Mesothelial cell of epicardium (in vitro differentiated cells): Measurements from ENCODE around the gene LY6G6F. TPM values are rescaled to one million over a fixed set of nuclear protein-coding genes. Genes with fewer than 3 reads are reported as not detected.

Experiments
- DNase-seq, 2 experiments: peaks; one replicate each; pipeline ENCODE4 v3.0.0; 2021; ENCODE audit warnings: low spot score in 2 of 2; ENCODE audit not compliant: unreplicated experiment in 2 of 2
- H3K27ac Mint-ChIP-seq: 2 replicates; pipeline ENCODE4 v1.8.0; 2021; ENCODE audit warnings: mixed read lengths
- H3K27me3 Mint-ChIP-seq: 2 replicates; pipeline ENCODE4 v1.8.0; 2021; ENCODE audit warnings: low read depth, mixed read lengths
- H3K36me3 Mint-ChIP-seq: 2 replicates; pipeline ENCODE4 v1.8.0; 2021; ENCODE audit warnings: mixed read lengths
- H3K4me1 Mint-ChIP-seq: 2 replicates; pipeline ENCODE4 v1.8.0; 2021; ENCODE audit warnings: mixed read lengths
- H3K4me3 Mint-ChIP-seq: 2 replicates; pipeline ENCODE4 v1.8.0; 2021; ENCODE audit warnings: mild to moderate bottlenecking, moderate library complexity, mixed read lengths
- H3K9me3 Mint-ChIP-seq: 2 replicates; pipeline ENCODE4 v1.8.0; 2021; ENCODE audit warnings: mixed read lengths
- CTCF ChIP-seq: fragments of 200-600 bp; sonication (generic); IDR thresholded peaks from one replicate; pipeline ENCODE4 v1.5.0; 2021; ENCODE audit warnings: antibody characterized with exemption; ENCODE audit not compliant: unreplicated experiment
- total RNA-seq: library from RNA; stranded (reverse); gene quantifications from 3 replicates; pipeline ENCODE4 v1.2.1, GENCODE V29; 2021

Gene LY6G6F
- total RNA-seq, 1 donor from 2014 or later, result not detected

GRCh38 chr6:31693535-31693934 is 13.1 kb upstream of the LY6G6F start:
- H3K36me3 Mint-ChIP-seq, result peaks cover 24% of the 10 kb centered on the region
- peaks cover 15% of the 10 kb centered on the region for H3K4me1 Mint-ChIP-seq
- DNase-seq, result no peak
- H3K27me3 Mint-ChIP-seq, result no peaks in the 10 kb centered on the region
- no peak overlapping the region for H3K4me3 Mint-ChIP-seq
- TF ChIP-seq CTCF, result no peak
- no peaks in the 10 kb centered on the region for H3K9me3 Mint-ChIP-seq
- H3K27ac Mint-ChIP-seq, result no peak overlapping the region

- TF ChIP-seq CTCF, result no peak
- peaks cover 25% of the 10 kb centered on the region for H3K4me1 Mint-ChIP-seq
- DNase-seq, result no peak
- peaks cover 14% of the 10 kb centered on the region for H3K36me3 Mint-ChIP-seq
- H3K27ac Mint-ChIP-seq, result peak overlapping the region; percentile 36
- H3K27me3 Mint-ChIP-seq, result no peaks in the 10 kb centered on the region
- H3K9me3 Mint-ChIP-seq, result no peaks in the 10 kb centered on the region
- no peak overlapping the region for H3K4me3 Mint-ChIP-seq
These were observed 9.1 kb upstream of the LY6G6F start for GRCh38 chr6:31697555-31697954.

- no peaks in the 10 kb centered on the region for H3K27me3 Mint-ChIP-seq
- DNase-seq, result no peak
- H3K4me1 Mint-ChIP-seq, result peaks cover 28% of the 10 kb centered on the region
- H3K4me3 Mint-ChIP-seq, result peak overlapping the region; percentile 97
- TF ChIP-seq CTCF, result no peak
- H3K9me3 Mint-ChIP-seq, result no peaks in the 10 kb centered on the region
- H3K27ac Mint-ChIP-seq, result peak overlapping the region; percentile 19
- H3K36me3 Mint-ChIP-seq, result peaks cover 6% of the 10 kb centered on the region
These were observed 5.8 kb upstream of the LY6G6F start for GRCh38 chr6:31700740-31701401.

- H3K27me3 Mint-ChIP-seq, result no peaks in the 10 kb centered on the region
- H3K9me3 Mint-ChIP-seq, result no peaks in the 10 kb centered on the region
- peaks cover 6% of the 10 kb centered on the region for H3K36me3 Mint-ChIP-seq
- TF ChIP-seq CTCF, result no peak
- no peak for DNase-seq
- peak overlapping the region; percentile 99 for H3K27ac Mint-ChIP-seq
- peak overlapping the region; percentile 97 for H3K4me3 Mint-ChIP-seq
- peaks cover 26% of the 10 kb centered on the region for H3K4me1 Mint-ChIP-seq
These were observed 4.8 kb upstream of the LY6G6F start for GRCh38 chr6:31701666-31702404.

- no peaks in the 10 kb centered on the region for H3K27me3 Mint-ChIP-seq
- peaks cover 22% of the 10 kb centered on the region for H3K4me1 Mint-ChIP-seq
These were observed 4.3 kb upstream of the LY6G6F start for GRCh38 chr6:31702405-31702818.

More at GRCh38 chr6:31702405-31702818, 4.3 kb upstream of the LY6G6F start:
- no peak for TF ChIP-seq CTCF
- peaks cover 2% of the 10 kb centered on the region for H3K36me3 Mint-ChIP-seq
- H3K9me3 Mint-ChIP-seq, result no peaks in the 10 kb centered on the region
- DNase-seq, result no peak
- peak overlapping the region; percentile 97 for H3K4me3 Mint-ChIP-seq
- H3K27ac Mint-ChIP-seq, result peak overlapping the region; percentile 99
